Renal cortical epithelial cell (primary cell): Measurements from ENCODE around the gene DMAC2L. TPM values are rescaled to one million over a fixed set of nuclear protein-coding genes. Genes with fewer than 3 reads are reported as not detected.

Source experiments
- total RNA-seq: library from RNA; depleted of rRNA; stranded (reverse); fragments of >200 nt; gene quantifications from 2 replicates; pipeline ENCODE4 v1.2.3, GENCODE V29; 2014

DMAC2L gene
- total RNA-seq, 1 donor from 2014 or later: 10.6 TPM

Other genes with a start within 250 kb of the DMAC2L start
- 4.9 and 6.8 TPM in 2 replicates for gene VCPKMT, start 195.8 kb upstream of the DMAC2L start, total RNA-seq
- 25.0 and 49.7 TPM in 2 replicates for gene SOS2, start 80.7 kb upstream of the DMAC2L start, total RNA-seq
- 7.3 and 13.6 TPM in 2 replicates for gene L2HGDH, start 95 bp upstream of the DMAC2L start, total RNA-seq
- 24.5 and 40.3 TPM in 2 replicates for gene CDKL1, start 84.6 kb downstream of the DMAC2L start, total RNA-seq
- 42.4 and 69.9 TPM in 2 replicates for gene MAP4K5, start 220.2 kb downstream of the DMAC2L start, total RNA-seq
- 3.7 and 10.8 TPM in 2 replicates for gene ATL1, start 247.8 kb downstream of the DMAC2L start, total RNA-seq